ENCODE results near the gene PARVA.
"Not testable (repeated sequence)": the region's sequence is repeated elsewhere in the genome, so short reads cannot be mapped to it uniquely, and the experiment has no call there.

The PARVA gene

DNA sequence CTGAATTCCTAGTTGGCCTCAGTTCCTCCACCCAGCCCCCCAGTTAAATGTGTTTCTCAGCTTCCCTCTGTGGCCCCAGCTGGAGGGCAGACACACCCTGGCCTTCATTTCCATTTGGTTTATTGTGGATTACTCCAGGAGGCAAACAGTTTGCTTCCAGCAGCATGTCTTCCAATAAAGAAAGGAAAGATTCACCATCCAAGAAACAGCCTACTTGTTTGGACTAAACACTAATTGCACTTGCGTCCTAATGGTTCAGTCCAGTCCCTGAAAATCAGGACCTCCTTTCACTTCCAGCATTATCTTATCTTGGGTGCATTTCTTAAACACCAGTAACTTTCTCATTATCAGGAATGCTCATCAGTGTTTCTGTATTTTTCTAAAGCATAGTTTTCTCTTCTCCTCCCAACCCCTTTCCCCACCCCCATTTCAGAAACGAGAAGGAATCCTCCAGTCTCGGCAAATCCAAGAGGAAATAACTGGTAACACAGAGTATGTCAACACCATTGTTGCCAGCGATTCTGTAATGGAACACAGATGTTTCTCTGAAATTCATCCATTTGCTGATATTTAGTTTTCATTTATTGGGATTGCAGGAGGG is 130.9 kb downstream of the PARVA start:
- no peak for DNase-seq

DNA sequence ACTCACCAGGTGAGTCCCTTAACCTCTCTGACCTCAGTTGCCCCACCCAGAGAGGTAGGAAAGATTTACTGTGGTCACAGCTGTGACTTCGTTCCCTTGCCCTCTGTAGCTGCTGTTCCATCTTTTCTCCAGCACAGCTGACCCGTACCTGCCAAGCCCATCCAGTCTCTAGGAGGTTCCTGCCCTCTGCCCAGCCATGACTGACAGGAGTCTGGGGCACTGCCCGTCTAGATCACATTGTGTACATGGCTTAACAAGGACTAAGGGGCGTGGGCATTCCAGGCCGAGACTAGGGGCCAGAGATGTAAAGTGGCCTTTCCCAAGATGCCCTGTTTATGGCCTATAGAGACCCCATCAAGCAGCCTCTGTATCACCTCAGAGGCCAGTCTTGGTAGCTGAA is 132.0 kb downstream of the PARVA start:
- DNase-seq: no peak

DNA sequence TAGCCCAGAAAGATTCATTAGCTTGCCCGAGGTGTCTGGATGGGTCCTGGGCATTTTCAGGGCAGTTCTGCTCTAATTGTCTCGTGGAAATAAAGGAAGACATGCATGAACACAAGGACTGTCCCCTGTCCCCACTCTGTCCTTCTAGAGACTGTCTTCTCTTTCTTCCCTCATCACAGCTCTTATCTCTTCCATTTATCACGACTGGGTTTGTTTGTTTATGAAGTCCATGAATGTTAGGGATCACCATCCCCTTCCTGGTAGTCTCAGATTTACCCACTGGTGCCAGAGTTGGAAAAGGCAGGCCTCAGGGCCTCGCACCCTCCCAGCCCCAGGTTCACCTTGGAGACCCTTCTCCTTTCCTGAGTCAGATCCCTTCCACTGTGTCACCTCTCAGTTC is 134.8 kb downstream of the PARVA start:
- no peak for DNase-seq

DNA sequence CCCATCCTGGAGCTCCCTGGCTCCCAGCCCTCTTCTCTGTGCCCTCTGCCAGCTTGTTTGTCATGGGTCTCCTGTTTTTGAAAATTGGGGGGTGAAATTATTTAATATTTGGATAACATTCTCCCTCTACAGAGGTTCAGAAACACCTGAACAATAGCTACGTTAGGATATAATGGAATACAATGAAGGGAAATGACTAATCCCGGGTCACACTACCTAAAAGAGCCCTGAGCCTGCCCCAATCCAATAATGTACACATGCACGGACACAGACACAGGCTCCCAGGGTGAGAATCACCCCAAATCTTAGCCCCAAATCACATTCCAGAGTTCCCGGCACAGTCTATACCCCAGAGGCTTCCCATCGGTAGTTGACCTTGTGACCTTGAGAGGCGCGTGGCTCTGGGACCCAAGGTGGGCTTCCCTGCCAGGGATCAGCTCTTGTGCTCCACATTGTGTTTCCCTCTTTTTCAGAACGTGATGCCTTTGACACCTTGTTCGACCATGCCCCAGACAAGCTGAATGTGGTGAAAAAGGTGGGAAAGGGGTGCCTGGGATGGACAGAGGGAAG is 135.5 kb downstream of the PARVA start:
- no peak for DNase-seq

DNA sequence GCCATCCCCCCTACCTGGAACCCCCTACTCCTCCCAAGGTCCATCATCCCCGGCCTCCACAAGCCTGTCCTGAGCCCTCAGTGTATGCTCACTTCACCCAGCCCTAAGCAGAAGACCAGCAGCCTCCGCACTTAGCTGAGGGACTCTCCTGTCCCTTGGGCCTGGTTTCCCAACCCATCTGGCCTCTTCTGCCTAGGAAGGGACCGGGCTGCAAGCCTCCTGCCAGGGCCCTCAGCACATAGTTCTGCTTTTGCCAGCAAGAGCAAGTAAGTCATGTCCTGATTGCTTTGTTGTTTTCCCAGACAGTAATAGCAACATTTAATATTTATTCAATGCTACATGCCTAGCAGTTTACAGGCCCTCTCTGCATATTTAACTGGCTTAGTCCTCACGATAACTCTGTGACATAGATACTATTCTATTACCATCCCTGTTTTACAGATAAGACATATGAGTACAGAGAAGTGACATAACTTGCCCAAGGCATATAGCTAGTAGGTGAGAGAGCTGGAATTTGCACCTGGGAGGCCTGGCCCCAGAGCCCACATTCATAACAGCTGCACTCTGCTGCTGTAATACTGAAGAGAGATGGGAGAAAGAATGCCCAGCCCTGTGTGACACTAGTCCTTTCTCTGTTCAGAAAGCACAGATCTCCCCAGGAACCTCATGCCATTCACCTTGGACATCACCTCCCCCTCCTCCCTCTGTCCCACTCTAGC is 139.2 kb downstream of the PARVA start:
- no peak for DNase-seq

DNA sequence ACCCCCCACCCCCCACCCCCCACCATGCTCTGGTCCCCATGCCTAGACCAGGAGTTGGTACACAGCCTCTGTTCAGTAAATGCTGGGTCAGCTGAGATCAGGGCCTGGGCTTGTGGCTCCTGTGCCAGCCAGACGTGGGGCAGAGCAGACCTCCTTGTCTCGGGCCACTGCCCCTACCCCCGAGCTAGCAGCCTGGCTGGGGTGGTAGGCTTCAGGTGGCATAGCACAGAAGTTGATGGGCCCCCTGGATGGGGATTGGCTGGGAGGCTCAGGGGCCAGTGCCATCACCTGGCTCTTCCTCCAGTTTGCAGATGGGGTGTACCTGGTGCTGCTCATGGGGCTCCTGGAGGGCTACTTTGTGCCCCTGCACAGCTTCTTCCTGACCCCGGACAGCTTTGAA is 139.9 kb downstream of the PARVA start:
- no peak for DNase-seq

DNA sequence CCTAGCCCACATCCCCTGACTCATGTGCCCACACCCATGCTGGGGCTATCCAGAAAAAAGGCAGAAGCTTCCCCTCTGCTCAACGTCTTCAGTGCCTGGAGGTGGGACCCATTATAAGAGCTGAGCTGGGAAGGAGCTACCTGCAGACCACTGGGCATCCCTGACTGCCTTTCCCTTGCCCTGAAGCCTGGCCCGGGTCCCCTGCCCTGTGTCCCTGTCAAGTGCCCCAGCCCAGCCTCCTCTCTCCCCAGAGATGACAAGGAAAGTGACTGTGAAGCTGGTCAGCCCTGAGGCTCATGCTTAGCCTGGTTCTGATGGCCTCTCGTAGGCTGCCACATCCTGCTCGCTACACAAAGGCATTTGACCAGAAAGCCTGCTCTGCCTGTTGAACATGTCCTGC is 140.4 kb downstream of the PARVA start:
- DNase-seq: no peak

DNA sequence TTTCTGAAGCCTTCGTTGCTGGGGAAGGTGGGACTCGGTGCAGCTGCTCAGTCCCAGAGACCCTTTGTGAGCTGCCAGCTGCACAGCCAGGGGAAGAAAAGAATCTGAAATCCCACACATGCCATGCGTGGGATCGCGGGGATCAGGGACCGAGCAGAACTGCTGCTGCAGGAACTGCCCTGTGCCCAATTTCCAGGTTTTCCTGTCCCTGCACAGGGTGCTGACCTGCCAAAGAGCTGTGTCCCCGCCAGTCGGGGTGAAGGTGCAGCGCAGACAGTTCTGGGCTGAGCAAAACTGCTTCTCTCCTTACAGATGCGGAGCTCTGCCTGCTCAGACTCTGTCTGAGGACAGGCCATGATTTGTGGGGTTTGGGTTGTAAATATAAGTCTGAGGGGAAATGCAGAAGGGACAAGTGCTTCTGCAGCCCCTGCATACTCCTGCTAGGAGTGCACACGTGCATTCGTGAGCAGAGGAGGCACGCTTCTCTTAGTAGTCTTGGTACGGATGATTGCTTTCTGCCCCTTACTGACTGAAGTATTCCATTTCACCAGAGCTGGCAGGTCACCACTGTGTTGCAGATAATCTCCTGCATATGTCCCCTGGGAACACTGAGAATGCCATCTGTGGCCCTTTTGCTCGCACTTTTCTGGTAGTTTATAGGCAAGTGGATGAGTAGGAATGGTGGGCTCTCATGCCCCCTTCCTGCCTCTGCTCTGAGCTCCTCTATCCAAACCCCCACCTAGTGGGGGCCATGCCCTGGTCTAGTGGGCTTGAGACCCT is 141.4 kb downstream of the PARVA start:
- DNase-seq: no peak

DNA sequence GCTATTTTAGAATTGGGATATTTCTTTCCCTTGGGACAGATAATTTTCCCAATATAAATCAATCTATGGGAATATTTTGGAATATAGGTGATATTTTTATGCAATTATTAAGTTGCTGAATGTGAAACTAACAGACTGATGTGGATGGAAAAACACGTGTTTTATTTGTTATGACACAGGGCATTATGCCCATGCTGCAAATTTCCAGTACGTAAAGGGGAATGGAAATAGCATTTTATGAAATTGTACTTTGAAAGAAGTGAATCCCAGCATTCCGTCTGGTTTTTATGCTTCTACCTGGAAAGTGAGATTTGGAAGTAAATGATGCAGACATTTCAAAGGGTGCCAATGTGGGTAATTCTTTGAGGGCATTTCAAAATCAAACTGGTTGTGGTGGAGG is 142.7 kb downstream of the PARVA start:
- DNase-seq: no peak

DNA sequence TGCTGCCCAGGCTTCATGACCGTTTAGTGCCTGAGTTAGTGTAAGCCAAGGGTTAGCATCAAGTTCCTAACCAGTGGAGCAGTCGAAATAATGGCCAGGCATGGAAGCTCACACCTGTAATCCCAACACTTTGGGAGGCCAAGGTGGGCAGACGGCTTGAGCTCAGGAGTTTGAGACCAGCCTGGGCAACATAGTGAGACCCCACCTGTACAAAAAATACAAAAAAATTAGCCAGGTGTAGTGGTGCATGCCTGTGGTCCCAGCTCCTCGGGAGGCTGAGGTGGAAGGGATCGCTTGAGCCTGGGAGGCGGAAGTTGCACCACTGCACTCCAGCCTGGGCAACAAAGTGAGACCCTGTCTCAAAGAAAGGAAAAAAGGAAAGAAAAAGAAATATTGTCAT is 143.2 kb downstream of the PARVA start:
- DNase-seq: not testable (repeated sequence)

DNA sequence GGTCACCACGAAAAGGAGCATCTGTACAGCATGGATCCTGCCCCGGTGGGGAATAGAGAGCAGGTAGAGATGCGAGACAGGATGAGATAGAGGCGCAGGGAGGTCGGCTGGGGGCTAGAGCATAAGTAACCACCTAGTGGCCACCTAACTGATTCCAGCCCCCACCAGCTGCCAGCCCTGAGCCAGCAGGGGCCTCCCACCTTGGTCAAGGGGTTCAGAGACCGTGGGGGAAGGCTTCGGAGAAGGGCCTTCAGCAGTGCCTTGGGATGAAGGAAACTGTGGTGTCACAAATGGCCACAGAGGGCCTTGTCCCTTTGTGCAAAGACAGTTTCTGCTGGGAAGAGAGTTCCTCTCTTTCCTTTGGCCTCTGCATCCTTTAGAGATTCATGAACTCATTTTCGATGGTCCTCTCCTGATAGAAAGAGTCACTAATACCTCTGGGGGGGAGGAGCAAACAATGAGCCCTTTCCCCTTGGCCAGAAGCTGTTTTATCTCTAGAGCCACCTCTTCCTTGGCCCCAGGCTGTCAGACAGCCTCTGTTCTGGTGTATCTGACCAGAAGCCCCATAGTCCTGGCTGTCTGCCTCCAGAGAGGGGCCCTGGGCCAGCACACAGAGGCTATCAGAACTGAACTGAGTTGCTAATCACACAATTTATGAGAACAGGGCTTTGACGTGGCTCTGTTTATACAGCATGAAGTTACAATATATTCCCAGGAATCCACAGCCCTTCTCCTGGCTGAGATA is 146.0 kb downstream of the PARVA start:
- no peak for DNase-seq

DNA sequence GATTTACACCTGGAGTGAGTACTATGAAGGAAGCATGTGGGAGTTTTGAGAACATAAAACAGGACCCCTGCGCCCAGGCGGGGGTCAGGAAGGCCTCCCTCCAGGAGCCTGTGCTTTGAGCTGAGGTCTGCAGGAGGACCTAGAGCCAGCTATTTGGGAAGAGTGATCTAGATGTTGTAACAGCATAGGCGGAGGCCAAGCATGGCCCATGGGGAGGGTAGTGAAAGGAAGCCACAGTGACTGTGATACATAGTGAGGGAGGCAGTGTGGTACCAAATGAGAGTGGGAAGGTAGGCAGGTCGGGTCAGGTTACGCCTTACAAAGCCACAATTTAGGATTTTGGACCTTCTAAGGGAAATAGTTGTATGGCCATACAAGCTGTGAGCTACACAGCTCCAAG is 147.5 kb downstream of the PARVA start:
- no peak for DNase-seq

DNA sequence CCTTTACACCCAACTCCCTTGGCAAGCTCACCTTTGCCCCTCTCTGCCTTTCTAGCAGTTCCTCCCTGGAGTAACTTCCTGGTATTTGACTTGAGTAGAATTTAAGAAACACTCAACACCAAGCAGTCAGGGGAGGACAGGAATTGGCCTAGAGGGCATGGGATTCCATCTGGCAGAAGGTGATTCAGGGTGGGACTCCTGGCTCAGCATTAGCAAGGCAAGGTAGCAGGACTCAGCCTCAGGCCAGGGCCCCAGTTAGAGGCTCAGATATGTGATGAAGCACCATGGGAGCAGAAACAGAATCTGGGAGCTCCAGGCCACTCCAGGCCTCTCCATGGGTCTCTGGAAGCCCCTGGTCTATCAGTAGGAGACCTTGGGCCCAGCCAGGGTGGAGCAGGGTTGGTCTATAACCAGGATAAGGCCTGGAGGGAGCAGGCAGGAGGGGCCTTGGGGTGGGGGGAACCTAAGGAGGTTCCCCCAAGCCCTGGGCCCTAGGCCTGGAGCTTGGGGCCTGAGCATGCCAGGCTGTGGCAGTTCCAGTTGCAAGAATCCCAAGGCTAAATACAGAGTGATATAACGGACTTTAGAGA is 148.2 kb downstream of the PARVA start:
- no peak for DNase-seq

DNA sequence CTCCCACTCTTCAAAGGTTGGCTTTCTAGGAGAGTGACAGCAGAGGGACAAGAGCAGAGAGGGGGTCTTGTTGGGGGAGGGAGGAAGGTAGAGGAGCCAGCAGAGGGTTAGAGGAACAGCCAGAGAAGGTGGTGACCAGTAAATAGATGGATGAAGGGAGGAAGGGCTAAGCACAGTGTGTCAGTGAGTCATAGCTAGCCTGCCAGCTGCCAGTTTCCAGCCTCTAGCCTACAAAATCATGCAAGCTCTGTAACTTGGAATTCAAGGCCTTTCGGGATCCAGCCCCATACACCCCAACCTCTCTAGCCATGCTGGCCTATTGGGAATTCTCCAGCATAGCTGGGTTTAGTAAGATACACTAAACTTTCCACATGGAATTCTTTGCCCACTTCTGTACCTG is 149.4 kb downstream of the PARVA start:
- no peak for DNase-seq

DNA sequence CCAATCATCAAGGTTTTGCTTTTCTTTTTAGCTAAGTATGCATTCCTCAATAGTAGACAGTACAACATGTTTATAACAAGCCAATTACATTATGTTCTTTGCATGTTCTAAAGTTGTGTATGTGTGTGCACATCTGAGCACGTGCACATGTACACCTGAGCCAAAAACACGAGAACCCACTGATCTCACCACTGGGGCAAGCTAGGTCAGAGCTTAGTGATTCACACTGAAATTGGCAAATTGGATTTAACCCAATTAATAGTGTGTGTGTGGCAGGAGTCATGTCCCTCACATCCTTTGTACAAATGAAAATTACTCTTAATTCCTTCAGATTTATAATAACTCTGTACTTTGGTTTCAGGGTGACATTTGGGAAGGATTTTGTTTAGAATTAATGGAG is 151.1 kb downstream of the PARVA start:
- no peak for DNase-seq

DNA sequence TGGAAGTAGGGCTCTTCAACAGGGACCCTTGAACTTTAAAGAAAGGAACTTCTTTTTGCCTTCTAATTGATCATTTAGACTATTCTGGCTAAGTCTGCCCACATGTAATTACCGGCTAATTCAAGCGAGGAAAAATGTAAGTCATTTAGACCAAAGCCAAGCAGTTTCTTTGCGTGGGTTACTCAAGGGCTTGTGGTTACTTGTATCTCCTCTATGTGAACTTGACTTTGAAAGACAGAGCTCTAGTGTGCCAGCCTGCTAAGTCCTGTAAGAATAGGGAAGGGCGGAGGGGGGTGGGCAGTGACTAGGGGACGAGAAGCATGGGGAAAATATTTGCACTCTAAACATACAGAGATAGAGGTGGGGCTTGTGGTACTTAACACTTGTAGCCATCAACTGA is 151.7 kb downstream of the PARVA start:
- DNase-seq: no peak

DNA sequence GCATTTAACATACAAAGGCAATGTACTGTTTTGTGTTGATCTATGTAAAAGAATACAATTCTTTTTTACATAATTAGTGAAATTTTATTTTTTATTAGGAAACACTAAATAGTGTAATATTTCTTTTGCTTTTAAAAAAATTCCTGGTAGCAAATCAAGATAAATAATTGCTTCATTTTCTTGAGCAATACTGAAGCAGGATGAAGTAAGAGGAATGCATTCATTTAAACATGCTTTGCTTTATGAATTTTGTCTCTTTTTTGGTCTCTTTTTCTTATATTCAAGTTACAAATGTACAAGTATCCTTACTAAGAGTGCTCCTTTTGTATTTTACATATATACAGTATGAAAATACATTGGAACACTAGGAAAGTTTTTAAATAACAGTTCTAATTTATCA is 152.4 kb downstream of the PARVA start:
- no peak for DNase-seq

DNA sequence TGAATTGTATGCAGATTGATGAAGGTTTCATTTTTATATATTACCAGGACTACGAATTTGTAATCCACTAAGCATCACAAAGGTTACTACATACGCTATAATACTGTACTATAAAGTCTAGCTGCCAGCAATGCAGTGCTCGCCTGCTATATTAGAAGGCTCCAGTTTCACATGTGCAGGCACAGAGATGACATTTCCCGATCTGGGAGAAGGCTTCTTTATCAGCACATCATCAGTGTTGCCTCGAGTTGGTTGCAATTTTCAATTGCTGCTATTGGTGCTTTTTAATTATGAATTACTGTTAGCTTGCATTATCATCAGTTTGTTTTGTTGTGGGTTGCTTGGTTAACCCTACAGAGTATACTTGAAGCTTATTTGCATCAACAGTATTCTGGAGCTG is 153.6 kb downstream of the PARVA start:
- DNase-seq: no peak

DNA sequence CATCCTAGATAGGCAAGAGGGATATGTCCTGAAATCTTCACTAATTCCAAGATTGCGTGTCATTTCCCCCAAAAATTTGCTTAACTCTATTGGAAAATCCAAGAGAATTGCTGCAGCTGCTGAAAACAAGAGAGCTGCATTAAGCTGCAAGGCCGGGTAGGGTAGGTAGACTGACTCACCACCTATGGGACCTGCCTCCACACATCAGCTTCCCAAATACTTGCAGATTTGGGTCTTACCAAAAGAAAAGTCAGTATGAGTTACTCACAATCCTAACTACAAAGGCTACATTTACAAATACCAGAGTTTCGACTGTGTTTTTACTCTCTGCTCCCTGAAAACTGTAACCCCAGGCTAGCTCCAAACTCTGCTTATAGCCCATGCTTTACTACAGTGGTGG is 154.3 kb downstream of the PARVA start:
- DNase-seq: no peak

DNA sequence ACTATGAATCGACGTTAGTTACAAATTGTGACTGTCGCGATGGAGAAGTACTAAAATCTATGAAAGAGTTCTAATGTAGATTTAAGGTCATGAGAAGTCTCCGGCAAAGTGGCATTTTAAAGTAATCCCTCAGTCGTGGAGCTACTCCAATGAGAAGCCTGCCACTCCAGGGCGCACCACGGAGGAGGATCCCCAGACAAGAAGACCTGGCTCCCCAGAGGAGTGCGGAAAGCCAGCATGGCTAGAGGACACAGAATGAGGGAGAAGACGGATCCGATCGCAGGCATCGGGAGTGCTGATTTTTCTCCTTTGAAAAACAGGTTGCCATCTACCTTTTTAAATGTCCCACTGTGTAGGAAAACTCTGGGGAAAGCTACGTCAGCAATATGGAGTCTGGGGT is 155.2 kb downstream of the PARVA start:
- DNase-seq: no peak

DNA sequence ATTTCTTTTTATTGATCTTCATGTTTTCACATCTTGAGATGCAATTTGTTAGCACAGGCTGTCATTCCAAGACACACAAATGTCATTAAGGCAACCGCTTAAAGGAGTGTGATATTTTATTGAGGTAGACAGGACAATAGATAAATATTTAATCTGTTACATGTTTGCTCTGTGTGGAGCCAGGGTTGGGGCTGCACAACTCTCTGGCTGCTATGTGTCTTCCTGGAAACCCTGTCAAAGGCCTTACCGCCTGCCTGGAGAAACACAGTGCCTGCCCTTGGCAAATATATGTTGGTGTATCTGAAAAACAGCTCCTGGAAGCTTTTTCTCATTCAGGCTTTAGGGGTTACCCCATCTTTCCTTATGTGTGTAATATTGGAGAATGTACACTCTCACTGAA is 157.2 kb downstream of the PARVA start:
- no peak for DNase-seq

DNA sequence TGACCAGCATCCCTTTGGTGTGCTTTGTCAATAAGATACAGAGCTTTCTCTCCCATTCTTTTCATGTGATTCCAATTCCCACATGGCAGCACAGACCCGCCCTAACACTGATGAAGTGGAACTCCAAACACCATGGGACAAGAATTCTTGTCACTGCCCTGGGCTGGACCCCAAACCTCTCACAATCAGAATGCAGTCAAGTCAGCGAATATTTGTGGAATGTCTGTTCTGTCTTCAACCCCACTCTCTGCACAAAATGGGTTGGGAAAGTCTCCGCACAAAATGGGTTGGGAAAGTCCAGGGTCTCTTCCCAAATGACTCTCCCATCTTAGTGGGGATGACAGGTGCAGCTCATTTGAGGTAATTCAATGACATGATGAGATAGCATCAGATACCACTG is 157.9 kb downstream of the PARVA start:
- DNase-seq: no peak

DNA sequence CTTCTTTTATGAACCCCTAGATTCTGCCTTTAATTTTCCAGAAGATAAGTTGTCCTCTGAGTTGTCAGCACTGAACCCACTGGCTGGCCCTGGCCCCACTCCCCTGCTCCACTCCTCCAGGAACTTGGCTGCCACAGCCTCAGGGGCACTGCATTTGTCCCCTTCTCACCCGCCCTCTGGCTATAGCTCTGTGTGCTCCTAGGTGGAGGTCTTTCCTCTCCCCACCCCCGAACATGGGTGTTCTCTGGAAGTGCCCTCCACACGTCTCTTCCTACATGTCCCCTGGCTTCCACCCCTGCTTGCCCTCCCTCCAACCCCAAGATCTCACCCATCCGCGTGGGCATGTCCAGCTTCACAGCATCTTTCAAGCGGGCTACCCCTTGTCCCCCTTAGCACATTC is 159.2 kb downstream of the PARVA start:
- DNase-seq: no peak

Data from T-helper 1 cell (primary cell).